IPS-18c (cell line): Measurements from ENCODE around the gene EXOSC3.
A peak's percentile ranks its signal among the peaks of the same experiment; 100 is the strongest.
"Not testable (repeated sequence)": the region's sequence is repeated elsewhere in the genome, so short reads cannot be mapped to it uniquely, and the experiment has no call there.

ENCODE experiments used
- H3K4me3 ChIP-seq: 2 replicates; pipeline ENCODE4 v1.7.0; 2013; ENCODE audit warnings: low read depth, mild to moderate bottlenecking, low read length, moderate library complexity; ENCODE audit not compliant: insufficient read depth
- H3K9me3 ChIP-seq: one replicate; pipeline ENCODE4 v1.6.1; 2013; ENCODE audit warnings: mild to moderate bottlenecking, low read length, moderate library complexity; ENCODE audit not compliant: control insufficient read depth, insufficient read depth

The EXOSC3 gene

DNA sequence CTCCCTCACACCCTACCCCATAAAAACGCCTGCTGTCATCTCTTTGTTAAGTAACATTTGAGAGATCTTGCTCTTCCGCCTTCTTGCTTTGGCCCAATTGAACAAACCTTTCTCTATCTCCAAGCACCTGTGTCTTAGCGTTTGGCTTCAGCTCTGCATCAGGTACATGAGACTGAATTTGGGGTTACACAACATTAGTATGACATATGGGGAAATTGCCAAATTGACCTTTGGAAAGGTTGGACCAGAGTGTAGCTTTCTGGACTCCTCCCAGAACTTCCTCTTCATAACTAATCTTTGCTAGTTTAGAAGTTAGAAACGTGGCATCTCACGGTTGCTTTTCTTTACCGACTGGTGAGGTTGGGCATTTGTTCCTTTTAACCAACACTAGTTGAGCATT, 3.5 kb upstream of the EXOSC3 start:
- Histone ChIP-seq H3K4me3 (no peak overlapping the region), H3K9me3 (peaks cover 2% of the 10 kb centered on the region)

DNA sequence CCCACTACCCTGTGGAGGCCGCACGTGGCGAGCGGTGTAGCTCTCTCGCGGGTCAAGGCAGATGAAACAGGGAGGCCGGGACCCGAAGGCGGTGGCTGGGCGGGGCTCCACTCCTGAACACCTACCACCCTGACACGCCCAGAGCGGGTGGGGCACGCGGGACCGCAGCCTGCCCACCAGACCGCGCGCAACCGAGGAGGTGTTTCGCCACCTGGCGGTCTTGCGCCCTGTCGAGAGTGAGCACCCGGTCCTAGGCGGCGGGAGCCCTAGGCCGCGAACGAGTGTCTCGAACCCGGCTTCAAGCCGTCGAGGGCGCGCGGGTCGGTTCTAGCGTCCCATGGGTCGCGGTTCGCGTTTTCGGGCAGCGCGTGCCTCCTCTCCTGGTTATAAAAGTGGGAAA, 2.2 kb upstream of the EXOSC3 start:
- H3K9me3 ChIP-seq: peaks cover 2% of the 10 kb centered on the region
- H3K4me3 ChIP-seq: no peak overlapping the region; the same call in 1 of the 2 replicates

DNA sequence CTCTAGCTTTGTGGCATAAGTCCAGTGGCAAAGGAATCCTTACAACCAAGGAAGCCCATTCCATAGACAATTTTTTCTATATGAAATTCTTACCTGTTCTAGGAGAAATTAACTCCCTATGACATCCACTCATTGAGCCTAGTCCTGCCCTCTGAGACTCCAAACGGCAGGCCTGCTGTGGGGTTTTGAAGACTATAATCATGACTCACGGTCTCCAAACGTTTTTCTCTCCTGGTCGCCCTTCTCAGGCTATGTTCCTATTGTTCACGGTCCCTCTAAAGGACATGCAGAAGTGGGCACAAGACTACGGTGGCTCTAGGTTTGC, 611 bp downstream of the EXOSC3 start:
- peak overlapping the region; percentile 78 for H3K4me3 ChIP-seq
- peaks cover 2% of the 10 kb centered on the region for H3K9me3 ChIP-seq

DNA sequence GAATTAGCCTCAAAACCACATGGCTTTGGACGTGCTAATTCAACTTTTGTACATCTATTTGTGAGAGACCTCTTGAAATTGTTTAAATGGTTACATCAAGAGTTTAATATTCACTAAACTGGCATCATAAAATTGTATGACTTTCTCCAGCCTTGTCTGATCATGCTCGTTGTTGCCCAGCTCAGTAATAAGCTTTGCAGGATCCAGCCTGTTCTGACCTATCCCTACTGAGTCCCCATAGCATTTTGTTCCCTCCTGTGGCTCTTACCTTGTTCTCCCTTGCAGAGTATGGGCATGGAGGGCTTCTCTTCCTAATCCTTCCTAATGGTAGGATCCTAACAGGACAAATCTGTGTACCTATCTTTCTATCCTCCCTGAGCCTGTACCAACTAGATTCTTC, 6.3 kb downstream of the EXOSC3 start:
- Histone ChIP-seq H3K9me3 (no peaks in the 10 kb centered on the region), H3K4me3 (no peak overlapping the region)

DNA sequence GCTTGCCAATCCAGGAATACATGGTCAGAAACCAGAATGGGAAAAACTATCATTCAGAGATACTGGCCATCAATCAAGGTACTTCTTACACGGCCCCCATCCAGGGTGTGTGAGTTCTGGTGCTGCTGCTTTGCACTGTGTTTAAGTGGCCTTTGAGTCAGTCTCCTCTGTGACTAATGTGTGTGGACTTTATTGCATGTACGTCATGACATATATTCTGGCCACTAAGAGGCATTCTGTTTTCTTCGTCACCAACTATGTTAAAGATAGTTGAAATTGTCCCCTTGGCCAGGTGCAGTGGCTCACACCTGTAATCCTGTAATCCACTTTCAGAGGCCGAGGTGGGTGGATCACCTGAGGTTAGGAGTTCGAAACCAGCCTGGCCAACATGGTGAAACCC, 8.5 kb downstream of the EXOSC3 start:
- no peak overlapping the region for H3K4me3 ChIP-seq
- no peaks in the 10 kb centered on the region for H3K9me3 ChIP-seq

DNA sequence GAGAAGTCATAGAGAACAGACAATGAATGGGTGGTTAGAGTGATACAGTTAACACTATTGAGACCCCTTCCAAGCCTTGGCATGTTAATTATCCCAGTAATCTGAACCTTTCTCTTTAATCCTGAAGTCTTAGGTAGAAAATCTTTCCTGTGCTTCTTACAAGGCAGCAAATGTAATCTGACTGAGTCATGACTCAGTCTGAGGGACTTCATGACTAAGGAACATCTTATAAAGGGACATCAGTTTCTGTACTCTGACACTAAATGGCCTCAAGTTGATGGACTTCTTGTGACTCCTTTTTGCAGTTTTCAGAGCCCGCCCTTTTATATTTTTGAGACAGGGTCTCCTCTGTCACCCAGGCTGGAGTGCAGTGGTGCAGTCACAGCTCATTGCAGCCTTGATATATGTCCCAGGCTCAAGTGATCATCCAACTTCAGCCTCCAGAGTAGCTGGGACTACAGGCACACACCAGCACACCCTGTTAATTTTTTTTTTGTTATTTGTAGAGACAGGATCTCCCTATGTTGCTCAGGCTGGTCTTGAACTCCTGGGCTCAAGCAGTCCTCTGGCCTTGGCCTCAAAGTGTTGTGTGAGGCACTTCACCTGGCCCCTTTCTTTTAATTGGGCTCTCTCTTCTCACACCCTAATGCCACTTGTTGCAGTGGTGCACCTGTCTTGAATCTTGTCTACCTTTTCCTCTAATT, 9.5 kb downstream of the EXOSC3 start:
- H3K9me3 ChIP-seq: no peaks in the 10 kb centered on the region
- no peak overlapping the region for H3K4me3 ChIP-seq

DNA sequence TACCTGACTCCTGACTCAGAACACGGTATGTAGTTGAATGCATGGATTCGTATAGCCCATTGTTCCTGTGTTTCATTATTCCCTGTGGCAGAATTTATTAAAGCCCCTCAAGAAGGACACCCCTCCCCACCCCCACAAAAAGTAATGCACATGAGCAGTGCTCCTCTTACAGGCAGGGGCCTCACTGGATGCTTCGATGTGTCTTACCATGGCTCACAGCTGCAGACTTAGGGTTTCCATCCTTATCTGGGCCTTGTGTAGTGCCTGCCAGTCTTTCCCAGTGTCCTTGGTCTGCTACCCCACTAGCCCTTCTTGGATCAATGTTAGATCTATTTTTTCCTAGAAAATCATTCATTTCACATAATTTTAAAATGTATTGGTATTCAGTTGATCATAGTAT, 14.9 kb downstream of the EXOSC3 start:
- Histone ChIP-seq H3K4me3 (no peak overlapping the region), H3K9me3 (no peaks in the 10 kb centered on the region)

DNA sequence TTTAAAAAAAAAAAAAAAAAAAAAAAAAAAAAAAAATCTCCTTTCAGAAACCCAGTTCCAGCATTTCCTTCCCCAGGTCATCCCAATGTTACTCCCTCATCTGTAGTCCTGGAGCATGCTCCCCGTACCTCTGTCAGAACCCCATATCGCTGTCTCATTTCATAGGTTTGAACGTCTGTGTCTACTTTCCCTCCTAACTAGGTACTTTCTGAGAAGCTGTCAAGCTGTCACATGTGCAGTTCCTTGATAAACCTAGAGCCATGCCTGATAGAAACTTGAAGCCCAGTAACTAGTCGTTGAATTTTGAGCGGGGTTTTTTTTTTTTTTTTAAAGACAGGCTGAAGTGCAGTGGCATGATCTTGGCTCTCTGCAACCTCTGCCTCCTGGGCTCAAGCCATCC, 15.6 kb downstream of the EXOSC3 start:
- Histone ChIP-seq H3K9me3 (no peaks in the 10 kb centered on the region), H3K4me3 (no peak overlapping the region)

DNA sequence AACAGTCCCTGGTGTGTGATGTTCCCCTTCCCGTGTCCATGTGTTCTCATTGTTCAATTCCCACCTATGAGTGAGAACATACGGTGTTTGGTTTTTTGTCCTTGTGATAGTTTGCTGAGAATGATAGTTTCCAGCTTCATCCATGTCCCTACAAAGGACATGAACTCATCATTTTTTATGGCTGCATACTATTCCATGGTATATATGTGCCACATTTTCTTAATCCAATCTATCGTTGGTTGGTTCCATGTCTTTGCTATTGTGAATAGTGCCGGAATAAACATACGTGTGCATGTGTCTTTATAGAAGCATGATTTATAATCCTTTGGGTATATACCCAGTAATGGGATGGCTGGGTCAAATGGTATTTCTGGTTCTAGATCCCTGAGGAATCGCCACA, 19.6 kb downstream of the EXOSC3 start:
- H3K4me3 ChIP-seq, H3K9me3 ChIP-seq: not testable (repeated sequence)

DNA sequence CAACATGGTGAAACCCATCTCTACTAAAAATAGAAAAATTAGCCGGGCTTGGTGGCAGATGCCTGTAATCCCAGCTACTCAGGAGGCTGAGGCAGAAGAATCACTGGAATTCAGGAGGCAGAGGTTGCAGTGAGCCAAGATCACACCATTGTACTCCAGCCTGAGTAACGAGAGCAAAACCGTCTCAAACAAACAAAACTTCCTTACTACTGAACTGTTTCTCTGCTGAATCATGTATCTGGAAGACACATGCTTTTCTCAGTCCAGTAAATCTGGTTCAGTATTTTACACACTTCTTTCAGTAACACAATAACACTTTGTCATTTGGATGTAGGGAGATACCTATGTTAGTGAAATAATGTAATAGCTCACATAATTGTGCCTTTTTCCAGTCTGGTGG, 23.4 kb downstream of the EXOSC3 start:
- no peak overlapping the region for H3K4me3 ChIP-seq
- no peaks in the 10 kb centered on the region for H3K9me3 ChIP-seq

DNA sequence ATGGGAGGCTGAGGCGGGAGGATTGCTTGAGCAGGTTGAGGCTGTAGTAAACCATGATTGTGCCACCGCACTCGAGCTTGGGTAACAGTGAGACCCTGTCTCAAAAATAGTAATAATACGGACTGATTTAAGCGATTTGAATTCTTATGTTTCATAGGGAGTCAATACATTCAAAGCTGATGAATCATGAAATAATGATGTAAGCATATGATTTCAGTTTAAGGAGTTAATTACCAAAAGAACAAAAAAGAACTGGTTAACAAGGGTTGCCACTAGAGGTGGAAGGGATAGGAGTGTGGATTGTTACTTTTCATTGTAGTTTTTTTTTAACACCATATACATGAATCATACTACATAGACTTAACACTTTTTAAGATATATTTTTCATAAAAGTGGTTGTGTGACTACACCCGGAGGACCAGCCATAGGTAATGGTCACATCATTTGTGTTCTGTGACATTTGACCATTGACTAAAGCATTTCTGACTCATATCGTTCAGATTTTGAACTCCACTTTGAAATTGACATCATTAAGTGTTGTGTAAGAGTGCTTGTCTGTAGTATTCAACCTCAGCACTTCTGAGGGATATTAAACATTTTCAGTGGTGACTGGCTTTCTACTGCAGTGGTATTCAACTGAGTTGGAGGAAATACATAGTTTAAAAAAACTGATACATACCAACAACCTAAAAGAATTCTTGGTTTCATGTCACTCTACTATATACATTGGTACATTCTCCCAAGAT, 24.3 kb downstream of the EXOSC3 start:
- H3K4me3 ChIP-seq: no peak overlapping the region
- H3K9me3 ChIP-seq: no peaks in the 10 kb centered on the region

DNA sequence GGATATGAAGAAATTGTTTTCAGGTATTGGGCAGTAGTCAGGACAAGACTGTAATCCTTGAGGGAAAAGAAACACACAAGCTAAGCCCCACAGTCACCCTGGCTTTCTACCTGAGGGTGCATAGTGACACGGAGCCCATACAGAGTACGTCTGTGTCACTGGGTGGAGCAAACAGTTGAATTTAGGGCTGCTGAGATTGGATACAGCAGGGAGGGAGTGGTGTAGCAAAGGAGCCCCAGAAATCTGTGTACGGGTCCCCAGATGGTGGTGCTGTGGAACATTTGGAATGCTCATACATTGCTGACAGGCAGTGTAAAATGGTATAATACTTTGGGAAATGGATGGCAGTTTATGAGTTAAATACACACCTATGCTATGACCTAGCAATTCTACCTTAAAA, 26.1 kb downstream of the EXOSC3 start:
- no peaks in the 10 kb centered on the region for H3K9me3 ChIP-seq
- no peak overlapping the region for H3K4me3 ChIP-seq

DNA sequence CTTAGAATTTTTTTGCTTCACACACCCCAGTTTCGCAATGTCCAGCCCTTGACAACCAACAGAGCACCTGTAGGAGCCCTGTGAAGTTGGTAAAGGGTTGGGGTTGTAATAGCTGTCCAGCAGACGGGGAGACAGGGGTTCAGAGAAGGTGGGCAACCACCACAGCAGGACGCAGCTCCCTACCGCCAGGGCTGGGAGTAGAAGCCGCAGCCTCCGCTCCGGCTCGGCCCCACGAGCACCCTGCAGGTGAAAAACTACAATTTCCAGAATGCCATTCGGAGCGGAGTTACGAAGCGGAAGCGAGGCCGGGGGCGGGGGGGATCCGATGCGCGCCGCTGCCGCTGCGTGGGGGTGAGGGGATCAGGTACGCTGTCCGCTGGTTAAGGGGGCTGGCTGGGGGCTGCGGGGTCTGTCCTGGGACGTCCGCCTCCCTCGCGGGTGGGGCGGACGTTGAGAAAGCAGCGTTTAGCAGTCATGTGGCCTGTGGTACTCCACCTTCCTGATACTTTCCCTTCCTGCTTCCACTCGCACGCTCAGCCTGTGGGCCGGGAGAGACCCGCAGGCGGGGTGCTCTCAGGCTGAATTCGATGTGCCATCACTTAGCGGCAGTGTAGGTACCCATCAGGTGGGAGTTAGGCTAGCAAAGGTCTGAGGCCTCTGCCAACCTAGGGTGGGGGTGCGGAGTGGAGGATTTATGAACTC, 31.2 kb downstream of the EXOSC3 start, which contains the start of gene TRMT10B:
TSS of gene TRMT10B (plus strand) at position 317 of the 702 bp plus-strand sequence. CDS start 8,127 bp downstream, outside the sequence.
- peak within 1 kb of the TSS; percentile 86 for H3K4me3 ChIP-seq

DNA sequence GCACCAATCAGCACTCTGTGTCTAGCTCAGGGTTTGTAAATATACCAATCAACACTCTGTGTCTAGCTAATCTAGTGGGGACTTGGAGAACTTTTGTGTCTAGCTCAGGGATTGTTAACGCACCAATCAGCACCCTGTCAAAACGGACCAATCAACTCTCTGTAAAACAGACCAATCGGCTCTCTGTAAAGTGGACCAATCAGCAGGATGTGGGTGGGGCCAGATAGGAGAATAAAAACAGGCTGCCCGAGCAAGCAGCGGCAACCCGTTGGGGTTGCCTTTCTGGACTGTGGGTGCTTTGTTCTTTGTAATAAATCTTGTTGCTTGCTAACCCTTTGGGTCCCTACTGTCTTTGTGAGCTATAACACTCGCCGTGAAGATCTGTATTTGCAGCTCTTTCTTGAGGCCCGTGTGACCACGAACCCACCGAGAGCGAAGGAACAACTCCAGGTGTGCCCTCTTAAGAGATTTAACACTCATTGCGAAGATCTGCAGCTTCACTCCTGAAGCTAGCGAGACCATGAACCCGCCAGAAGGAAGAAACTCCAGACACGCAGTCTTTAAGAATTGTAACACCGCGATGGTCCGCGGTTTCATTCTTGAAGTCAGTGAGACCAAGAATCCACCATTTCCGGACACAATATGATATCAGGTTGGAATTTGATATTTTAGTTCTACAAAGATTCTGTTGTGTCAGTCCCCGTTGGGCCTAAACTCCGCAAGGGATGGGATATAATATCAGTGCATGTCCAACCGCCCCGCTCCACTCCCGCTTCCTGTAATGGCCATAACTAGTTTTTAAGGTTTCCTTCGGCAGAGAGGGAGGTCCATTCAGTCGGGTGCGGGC, 32.0 kb downstream of the EXOSC3 start:
- Histone ChIP-seq H3K4me3 (no peak overlapping the region), H3K9me3 (no peaks in the 10 kb centered on the region)

More for the DNA sequence above, 31.2 kb downstream of the EXOSC3 start, which contains the start of gene TRMT10B:
- no peaks in the 10 kb centered on the region for H3K9me3 ChIP-seq

DNA sequence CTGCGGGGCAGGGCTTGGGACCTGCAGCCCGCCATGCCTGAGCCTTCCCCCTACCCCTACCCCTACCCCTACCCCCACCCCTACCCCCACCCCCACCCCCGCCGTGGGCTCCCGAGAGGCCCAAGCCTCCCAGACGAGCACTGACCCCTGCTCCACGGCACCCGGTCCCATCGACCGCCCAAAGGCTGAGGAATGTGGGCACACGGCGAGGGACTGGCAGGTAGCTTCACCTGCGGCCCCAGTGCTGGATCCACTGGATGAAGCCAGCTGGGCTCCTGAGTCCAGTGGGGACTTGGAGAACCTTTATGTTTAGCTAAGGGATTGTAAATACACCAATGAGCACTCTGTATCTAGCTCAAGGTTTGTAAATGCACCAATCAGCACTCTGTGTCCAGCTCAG, 32.8 kb downstream of the EXOSC3 start:
- not testable (repeated sequence) for H3K9me3 ChIP-seq, H3K4me3 ChIP-seq

DNA sequence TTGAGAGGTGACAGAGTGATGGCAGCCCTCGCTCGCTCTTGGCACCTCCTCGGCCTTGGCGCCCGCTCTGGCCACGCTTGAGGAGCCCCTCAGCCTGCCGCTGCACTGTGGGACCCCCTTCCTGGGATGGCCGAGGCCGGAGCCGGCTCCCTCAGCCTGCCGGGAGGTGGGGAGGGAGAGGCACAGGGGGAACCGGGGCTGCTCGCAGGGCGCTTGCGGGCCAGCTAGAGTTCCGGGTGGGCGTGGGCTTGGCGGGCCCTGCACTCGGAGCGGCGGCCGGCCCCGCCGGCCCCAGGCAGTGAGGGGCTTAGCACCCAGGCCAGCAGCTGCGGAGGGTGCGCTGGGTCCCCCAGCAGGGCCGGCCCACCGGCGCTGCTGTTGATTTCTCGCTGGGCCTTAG, 33.2 kb downstream of the EXOSC3 start:
- not testable (repeated sequence) for H3K4me3 ChIP-seq, H3K9me3 ChIP-seq

DNA sequence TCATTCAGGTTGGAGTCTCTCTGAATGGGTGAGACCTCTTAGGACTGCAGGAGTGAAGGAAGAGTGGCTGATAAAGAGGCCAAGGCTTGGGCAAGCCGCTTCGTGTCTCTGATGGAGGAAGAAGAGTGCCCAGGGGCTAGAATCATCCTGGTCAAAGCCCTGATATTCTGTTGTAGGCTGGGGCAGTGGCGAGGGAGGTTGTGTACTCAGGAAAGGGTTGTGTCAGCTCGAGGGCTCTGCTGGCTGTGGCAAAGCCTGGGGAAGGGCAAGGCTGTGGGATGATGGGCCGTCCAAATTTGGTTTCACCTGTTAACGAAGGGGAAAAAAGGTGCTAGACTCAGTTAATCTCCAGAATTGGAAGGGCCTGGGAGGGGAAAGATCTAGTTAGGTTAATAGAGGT, 33.7 kb downstream of the EXOSC3 start:
- no peak overlapping the region for H3K4me3 ChIP-seq
- H3K9me3 ChIP-seq: no peaks in the 10 kb centered on the region
